Neutrophil (primary cell): ENCODE measurements around the gene RFTN2.
"Not testable (repeated sequence)": the region's sequence is repeated elsewhere in the genome, so short reads cannot be mapped to it uniquely, and the experiment has no call there.

Experiments used
- H3K27ac ChIP-seq: fragments of 200-600 bp; sonication (generic); 2 replicates; pipeline ENCODE4 v1.5.1; 2016; ENCODE audit warnings: mild to moderate bottlenecking, moderate library complexity
- H3K27me3 ChIP-seq: fragments of 200-600 bp; sonication (generic); 2 replicates; pipeline ENCODE4 v1.6.0; 2016; ENCODE audit warnings: mild to moderate bottlenecking
- H3K36me3 ChIP-seq: fragments of 200-600 bp; sonication (generic); 2 replicates; pipeline ENCODE4 v1.5.1; 2017
- H3K4me1 ChIP-seq, 2 experiments: fragments of 200-600 bp in 1 of 2; sonication (generic) in 1 of 2; 1 replicate in 1 of 2; 2 replicates in 1 of 2; pipeline versions ENCODE4 v1.5.1 to v1.6.1; 2013 to 2016; ENCODE audit warnings: low read depth in 1 of 2, low read length in 1 of 2, mild to moderate bottlenecking in 1 of 2, moderate library complexity in 1 of 2; ENCODE audit not compliant: control insufficient read depth in 1 of 2, insufficient read depth in 1 of 2
- H3K4me3 ChIP-seq, 2 experiments: fragments of 200-600 bp in 1 of 2; sonication (generic) in 1 of 2; 1 replicate in 1 of 2; 2 replicates in 1 of 2; pipeline ENCODE4 v1.5.1; 2013 to 2016; ENCODE audit warnings: low read depth in 1 of 2, low read length in 1 of 2, mild to moderate bottlenecking in 1 of 2, moderate library complexity in 1 of 2
- H3K9me3 ChIP-seq: fragments of 200-600 bp; sonication (generic); 2 replicates; pipeline ENCODE4 v1.5.1; 2016
- CTCF ChIP-seq: fragments of 200-600 bp; sonication (generic); IDR thresholded peaks from 2 replicates; pipeline ENCODE4 v1.5.1; 2016; ENCODE audit warnings: antibody characterized with exemption

Gene RFTN2

GRCh38 chr2:197559681-197560080 is 115.7 kb downstream of the RFTN2 start:
- Histone ChIP-seq H3K27me3 (no peaks in the 10 kb centered on the region), H3K36me3 (peaks cover 17% of the 10 kb centered on the region), H3K9me3 (no peaks in the 10 kb centered on the region), H3K4me1 (peaks cover 9 to 13% of the 10 kb centered on the region in 2 experiments), H3K4me3 (no peak overlapping the region), H3K27ac (no peak overlapping the region)
- TF ChIP-seq CTCF, result no peak

DNA sequence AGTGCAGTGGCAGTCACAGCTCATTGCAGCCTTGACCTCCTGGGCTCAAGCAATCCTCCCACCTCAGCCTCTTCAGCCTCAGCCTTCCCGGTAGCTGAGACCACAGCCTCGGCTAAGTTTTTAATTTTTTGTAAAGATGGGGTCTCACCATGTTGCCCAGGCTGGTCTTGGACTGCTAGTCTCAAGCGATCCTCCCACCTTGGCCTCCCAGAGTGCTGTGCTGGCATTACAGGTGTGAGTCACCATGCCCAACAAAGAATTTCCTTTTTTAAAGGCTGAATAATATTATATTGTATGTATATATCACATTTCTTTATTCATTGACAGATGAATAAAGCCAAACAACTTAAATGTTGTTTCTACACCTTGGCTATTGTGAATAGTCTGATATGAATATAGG is 117.0 kb downstream of the RFTN2 start:
- H3K9me3 ChIP-seq, result no peaks in the 10 kb centered on the region
- no peak for TF ChIP-seq CTCF
- peaks cover 9 to 13% of the 10 kb centered on the region in 2 experiments for H3K4me1 ChIP-seq
- no peak overlapping the region for H3K27ac ChIP-seq
- no peaks in the 10 kb centered on the region for H3K27me3 ChIP-seq
- H3K36me3 ChIP-seq, result peaks cover 30% of the 10 kb centered on the region
- no peak overlapping the region for H3K4me3 ChIP-seq

- no peak for TF ChIP-seq CTCF
- Histone ChIP-seq H3K9me3 (no peaks in the 10 kb centered on the region), H3K4me1 (peaks cover 9 to 13% of the 10 kb centered on the region in 2 experiments), H3K27me3 (no peaks in the 10 kb centered on the region), H3K4me3 (no peak overlapping the region), H3K36me3 (peaks cover 44% of the 10 kb centered on the region), H3K27ac (peak overlapping the region; percentile 53)
Measured at GRCh38 chr2:197556456-197556855, 118.9 kb downstream of the RFTN2 start.

- H3K27me3 ChIP-seq, result no peaks in the 10 kb centered on the region
- H3K4me3 ChIP-seq, result no peak overlapping the region
- H3K27ac ChIP-seq, result no peak overlapping the region
- peaks cover 9 to 13% of the 10 kb centered on the region in 2 experiments for H3K4me1 ChIP-seq
- no peaks in the 10 kb centered on the region for H3K9me3 ChIP-seq
- peaks cover 54% of the 10 kb centered on the region for H3K36me3 ChIP-seq
- no peak for TF ChIP-seq CTCF
Measured at GRCh38 chr2:197555467-197555866, 119.9 kb downstream of the RFTN2 start.

DNA sequence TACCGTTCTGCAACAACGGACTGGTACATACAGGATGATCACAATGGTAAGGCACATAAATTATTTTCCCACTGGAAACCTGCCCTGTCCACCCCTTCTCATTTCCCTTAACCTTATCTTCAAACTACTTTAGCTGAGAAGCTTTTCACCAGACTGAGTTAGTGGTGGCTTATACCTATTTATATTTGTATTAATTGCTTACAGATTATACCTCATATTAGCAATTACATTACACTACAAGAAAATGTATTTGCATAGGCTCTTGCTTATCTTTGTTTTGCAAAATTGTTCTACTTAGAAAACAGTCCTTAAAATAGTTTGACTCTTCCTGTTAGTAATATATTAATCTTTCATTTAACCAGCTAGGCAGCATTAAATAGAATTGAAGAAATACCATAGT is 124.1 kb downstream of the RFTN2 start:
- not testable (repeated sequence) for H3K9me3 ChIP-seq, H3K27me3 ChIP-seq, H3K4me3 ChIP-seq, H3K4me1 ChIP-seq, H3K27ac ChIP-seq
- peaks cover 68% of the 10 kb centered on the region for H3K36me3 ChIP-seq

GRCh38 chr2:197548582-197548981 is 126.8 kb downstream of the RFTN2 start:
- TF ChIP-seq CTCF, result no peak
- Histone ChIP-seq H3K36me3 (peaks cover 72% of the 10 kb centered on the region), H3K4me1 (peaks cover 0 to 3% of the 10 kb centered on the region in 2 experiments), H3K9me3 (no peaks in the 10 kb centered on the region), H3K27me3 (no peaks in the 10 kb centered on the region), H3K4me3 (no peak overlapping the region), H3K27ac (no peak overlapping the region)
